K562 (cell line): Measurements from ENCODE around the gene TMC1. TPM values are rescaled to one million over a fixed set of nuclear protein-coding genes. Genes with fewer than 3 reads are reported as not detected.

Experiments used
- KDM1A ChIP-seq, 2 experiments: fragments of 450-650 bp; IDR thresholded peaks; 2 replicates each; pipeline ENCODE4 v1.6.1; 2016; ENCODE audit warnings: mild to moderate bottlenecking in 2 of 2
- NR2C1 ChIP-seq, 2 experiments: fragments of 450-650 bp; IDR thresholded peaks; 2 replicates each; pipeline ENCODE4 v1.6.1; 2017; ENCODE audit warnings: mild to moderate bottlenecking in 2 of 2, antibody characterized with exemption in 1 of 2, inconsistent platforms in 1 of 2, missing compliant biosample characterization in 1 of 2, missing genetic modification characterization in 1 of 2
- PTBP1 ChIP-seq: fragments of 200-400 bp; formaldehyde crosslinking; IDR thresholded peaks from 2 replicates; pipeline ENCODE4 v1.6.1; 2017; ENCODE audit warnings: low read depth, low read length
- ZFP36 ChIP-seq: fragments of 150-350 bp; IDR thresholded peaks from 2 replicates; pipeline ENCODE4 v1.6.1; 2018; ENCODE audit warnings: low read length, low read depth; ENCODE audit not compliant: partially characterized antibody
- ZNF589 ChIP-seq: fragments of 200-800 bp; sonication (Bioruptor generic); IDR thresholded peaks from 2 replicates; pipeline ENCODE4 v1.6.1; 2016; ENCODE audit warnings: low read depth, missing genetic modification characterization, missing compliant biosample characterization
- polyA plus RNA-seq, 8 experiments: library from polyadenylated mRNA; depleted of rRNA in 4 of 8; stranded (reverse) in 5 of 8; unstranded in 3 of 8; fragments of >200 nt; fragmentation: Nextera tagmentation in 2 of 8; fragmentation: Illumina TruSeq in 1 of 8; extraction: Ambion mirVana in 2 of 8; extraction: Trizol in 1 of 8; gene quantifications; 2 replicates each; pipeline versions ENCODE4 v1.2.1 to v1.2.3, GENCODE V29; 2011 to 2014; ENCODE audit warnings: inconsistent platforms in 1 of 8, missing spikeins in 1 of 8
- total RNA-seq, 7 experiments: library from RNA; depleted of rRNA in 6 of 7; stranded (reverse); fragments of >200 nt in 6 of 7; fragmentation: Illumina TruSeq in 2 of 7; extraction: Trizol in 2 of 7; gene quantifications; 2 replicates each; pipeline versions ENCODE4 v1.2.1 to v1.2.3, GENCODE V29; 2011 to 2021; ENCODE audit warnings: low replicate concordance in 1 of 7
- TF ChIP-seq, protein P1 (sequence below): fragments of 250-450 bp; sonication (Bioruptor Pico); IDR thresholded peaks from 2 replicates; pipeline ENCODE4 v1.8.0; 2021; ENCODE audit warnings: mild to moderate bottlenecking, moderate library complexity
- TF ChIP-seq, protein P2 (sequence below): sonication (generic); formaldehyde crosslinking; IDR thresholded peaks from 2 replicates; pipeline ENCODE4 v1.8.0; 2023; ENCODE audit warnings: mild to moderate bottlenecking, missing genetic modification reagents
- TF ChIP-seq, protein P3 (sequence below): fragments of 250-450 bp; sonication (Bioruptor Pico); IDR thresholded peaks from 2 replicates; pipeline ENCODE4 v1.5.0; 2021
- TF ChIP-seq, protein P4 (sequence below), 2 experiments: fragments of 200-800 bp in 1 of 2; sonication (Bioruptor generic) in 1 of 2; sonication (generic) in 1 of 2; formaldehyde crosslinking in 1 of 2; IDR thresholded peaks in 1 of 2; conservative IDR thresholded peaks in 1 of 2; 2 replicates each; pipeline versions ENCODE4 v1.5.0 to v1.6.1; 2016 to 2020; ENCODE audit warnings: missing compliant biosample characterization in 1 of 2, missing genetic modification characterization in 1 of 2, missing genetic modification reagents in 1 of 2
- TF ChIP-seq, protein P5 (sequence below), 2 experiments: fragments of 450-650 bp in 1 of 2; sonication (generic) in 1 of 2; formaldehyde crosslinking in 1 of 2; IDR thresholded peaks; 2 replicates each; pipeline versions ENCODE4 v1.7.1 to v1.9.0; 2016 to 2022; ENCODE audit warnings: inconsistent platforms in 1 of 2, mild to moderate bottlenecking in 1 of 2, missing genetic modification reagents in 1 of 2

TMC1 gene
- total and polyA plus RNA-seq, 9 of the 15 experiments (the other 6 are each of a cell fraction or from before 2014, with no cell fraction given): 0.10 to 0.15 TPM; not detected in 7

DNA sequence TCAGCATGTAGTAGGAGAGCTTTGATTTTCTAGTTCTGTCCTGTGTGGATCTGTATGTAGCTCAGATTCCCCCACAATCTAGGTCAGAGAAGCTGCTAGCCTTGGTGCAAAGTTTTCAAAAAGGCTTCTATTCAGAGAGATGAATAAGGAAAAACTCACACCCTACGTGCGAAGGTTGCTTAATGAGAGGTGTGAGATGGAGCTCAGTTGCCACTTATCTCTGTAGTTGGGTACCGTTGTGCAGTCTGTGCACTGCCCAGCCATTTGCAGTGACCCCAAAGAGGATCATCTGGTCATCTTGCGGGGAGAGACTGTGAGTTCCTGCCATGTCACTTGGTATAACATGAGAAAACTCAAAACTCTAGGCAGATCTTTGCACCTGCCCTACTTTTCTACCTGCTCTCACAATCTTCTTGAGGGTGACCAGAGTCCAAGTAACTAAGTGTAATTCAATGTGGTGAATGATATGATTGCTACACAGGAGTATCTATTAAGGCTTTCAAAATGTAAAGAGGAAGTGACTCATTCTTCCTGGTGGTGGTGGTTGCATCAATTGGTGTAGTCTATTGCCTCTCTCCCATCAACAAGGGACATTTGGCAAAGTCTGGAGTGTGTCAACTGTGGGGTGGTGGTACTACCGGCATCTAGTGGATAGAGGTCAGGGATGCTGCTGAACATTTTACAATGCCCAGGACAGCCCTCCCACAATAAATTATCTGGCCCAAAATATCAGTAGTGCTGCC, 65.2 kb downstream of the TMC1 start (continued):
- TF ChIP-seq, protein P1, sequence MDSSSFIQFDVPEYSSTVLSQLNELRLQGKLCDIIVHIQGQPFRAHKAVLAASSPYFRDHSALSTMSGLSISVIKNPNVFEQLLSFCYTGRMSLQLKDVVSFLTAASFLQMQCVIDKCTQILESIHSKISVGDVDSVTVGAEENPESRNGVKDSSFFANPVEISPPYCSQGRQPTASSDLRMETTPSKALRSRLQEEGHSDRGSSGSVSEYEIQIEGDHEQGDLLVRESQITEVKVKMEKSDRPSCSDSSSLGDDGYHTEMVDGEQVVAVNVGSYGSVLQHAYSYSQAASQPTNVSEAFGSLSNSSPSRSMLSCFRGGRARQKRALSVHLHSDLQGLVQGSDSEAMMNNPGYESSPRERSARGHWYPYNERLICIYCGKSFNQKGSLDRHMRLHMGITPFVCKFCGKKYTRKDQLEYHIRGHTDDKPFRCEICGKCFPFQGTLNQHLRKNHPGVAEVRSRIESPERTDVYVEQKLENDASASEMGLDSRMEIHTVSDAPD (CRISPR knock-in tag): peak; percentile 22; the same call in 1 of the 2 replicates
- TF ChIP-seq KDM1A (IDR thresholded peaks at IDR 0.05): 0 out of 4 replicates have a peak, but pooled peaks of 1 of the 2 experiments have one; percentile 11
- TF ChIP-seq NR2C1 (IDR thresholded peaks at IDR 0.05): no peak
- 0 out of 2 replicates have a peak, but pooled peaks have one; percentile 31 for TF ChIP-seq NR2C1 (tag; IDR thresholded peaks at IDR 0.05)
- TF ChIP-seq, protein P2, sequence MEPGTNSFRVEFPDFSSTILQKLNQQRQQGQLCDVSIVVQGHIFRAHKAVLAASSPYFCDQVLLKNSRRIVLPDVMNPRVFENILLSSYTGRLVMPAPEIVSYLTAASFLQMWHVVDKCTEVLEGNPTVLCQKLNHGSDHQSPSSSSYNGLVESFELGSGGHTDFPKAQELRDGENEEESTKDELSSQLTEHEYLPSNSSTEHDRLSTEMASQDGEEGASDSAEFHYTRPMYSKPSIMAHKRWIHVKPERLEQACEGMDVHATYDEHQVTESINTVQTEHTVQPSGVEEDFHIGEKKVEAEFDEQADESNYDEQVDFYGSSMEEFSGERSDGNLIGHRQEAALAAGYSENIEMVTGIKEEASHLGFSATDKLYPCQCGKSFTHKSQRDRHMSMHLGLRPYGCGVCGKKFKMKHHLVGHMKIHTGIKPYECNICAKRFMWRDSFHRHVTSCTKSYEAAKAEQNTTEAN (CRISPR knock-in tag): no peak
- TF ChIP-seq, protein P3, sequence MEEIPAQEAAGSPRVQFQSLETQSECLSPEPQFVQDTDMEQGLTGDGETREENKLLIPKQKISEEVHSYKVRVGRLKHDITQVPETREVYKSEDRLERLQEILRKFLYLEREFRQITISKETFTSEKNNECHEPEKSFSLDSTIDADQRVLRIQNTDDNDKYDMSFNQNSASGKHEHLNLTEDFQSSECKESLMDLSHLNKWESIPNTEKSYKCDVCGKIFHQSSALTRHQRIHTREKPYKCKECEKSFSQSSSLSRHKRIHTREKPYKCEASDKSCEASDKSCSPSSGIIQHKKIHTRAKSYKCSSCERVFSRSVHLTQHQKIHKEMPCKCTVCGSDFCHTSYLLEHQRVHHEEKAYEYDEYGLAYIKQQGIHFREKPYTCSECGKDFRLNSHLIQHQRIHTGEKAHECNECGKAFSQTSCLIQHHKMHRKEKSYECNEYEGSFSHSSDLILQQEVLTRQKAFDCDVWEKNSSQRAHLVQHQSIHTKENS (CRISPR knock-in tag): no peak
- 0 out of 2 replicates have a peak, but pooled peaks have one; percentile 45 for TF ChIP-seq ZNF589 (CRISPR knock-in tag)
- TF ChIP-seq PTBP1: no peak
- TF ChIP-seq, protein P4, sequence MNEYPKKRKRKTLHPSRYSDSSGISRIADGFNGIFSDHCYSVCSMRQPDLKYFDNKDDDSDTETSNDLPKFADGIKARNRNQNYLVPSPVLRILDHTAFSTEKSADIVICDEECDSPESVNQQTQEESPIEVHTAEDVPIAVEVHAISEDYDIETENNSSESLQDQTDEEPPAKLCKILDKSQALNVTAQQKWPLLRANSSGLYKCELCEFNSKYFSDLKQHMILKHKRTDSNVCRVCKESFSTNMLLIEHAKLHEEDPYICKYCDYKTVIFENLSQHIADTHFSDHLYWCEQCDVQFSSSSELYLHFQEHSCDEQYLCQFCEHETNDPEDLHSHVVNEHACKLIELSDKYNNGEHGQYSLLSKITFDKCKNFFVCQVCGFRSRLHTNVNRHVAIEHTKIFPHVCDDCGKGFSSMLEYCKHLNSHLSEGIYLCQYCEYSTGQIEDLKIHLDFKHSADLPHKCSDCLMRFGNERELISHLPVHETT (CRISPR knock-in tag; conservative IDR thresholded peaks at IDR 0.05 in 1 of 2, IDR thresholded peaks at IDR 0.05 in 1 of 2): no peak
- TF ChIP-seq, protein P5, sequence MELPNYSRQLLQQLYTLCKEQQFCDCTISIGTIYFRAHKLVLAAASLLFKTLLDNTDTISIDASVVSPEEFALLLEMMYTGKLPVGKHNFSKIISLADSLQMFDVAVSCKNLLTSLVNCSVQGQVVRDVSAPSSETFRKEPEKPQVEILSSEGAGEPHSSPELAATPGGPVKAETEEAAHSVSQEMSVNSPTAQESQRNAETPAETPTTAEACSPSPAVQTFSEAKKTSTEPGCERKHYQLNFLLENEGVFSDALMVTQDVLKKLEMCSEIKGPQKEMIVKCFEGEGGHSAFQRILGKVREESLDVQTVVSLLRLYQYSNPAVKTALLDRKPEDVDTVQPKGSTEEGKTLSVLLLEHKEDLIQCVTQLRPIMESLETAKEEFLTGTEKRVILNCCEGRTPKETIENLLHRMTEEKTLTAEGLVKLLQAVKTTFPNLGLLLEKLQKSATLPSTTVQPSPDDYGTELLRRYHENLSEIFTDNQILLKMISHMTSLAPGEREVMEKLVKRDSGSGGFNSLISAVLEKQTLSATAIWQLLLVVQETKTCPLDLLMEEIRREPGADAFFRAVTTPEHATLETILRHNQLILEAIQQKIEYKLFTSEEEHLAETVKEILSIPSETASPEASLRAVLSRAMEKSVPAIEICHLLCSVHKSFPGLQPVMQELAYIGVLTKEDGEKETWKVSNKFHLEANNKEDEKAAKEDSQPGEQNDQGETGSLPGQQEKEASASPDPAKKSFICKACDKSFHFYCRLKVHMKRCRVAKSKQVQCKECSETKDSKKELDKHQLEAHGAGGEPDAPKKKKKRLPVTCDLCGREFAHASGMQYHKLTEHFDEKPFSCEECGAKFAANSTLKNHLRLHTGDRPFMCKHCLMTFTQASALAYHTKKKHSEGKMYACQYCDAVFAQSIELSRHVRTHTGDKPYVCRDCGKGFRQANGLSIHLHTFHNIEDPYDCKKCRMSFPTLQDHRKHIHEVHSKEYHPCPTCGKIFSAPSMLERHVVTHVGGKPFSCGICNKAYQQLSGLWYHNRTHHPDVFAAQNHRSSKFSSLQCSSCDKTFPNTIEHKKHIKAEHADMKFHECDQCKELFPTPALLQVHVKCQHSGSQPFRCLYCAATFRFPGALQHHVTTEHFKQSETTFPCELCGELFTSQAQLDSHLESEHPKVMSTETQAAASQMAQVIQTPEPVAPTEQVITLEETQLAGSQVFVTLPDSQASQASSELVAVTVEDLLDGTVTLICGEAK (IDR thresholded peaks at IDR 0.05): no peak
- TF ChIP-seq, protein P5 (CRISPR knock-in tag; IDR thresholded peaks at IDR 0.05): no peak
- no peak for TF ChIP-seq ZFP36
